HuH-7.5 (cell line): ENCODE results near the gene IFNGR2.
"Not testable (repeated sequence)": the region's sequence is repeated elsewhere in the genome, so short reads cannot be mapped to it uniquely, and the experiment has no call there.

Experiments
- DNase-seq: peaks from one replicate; pipeline ENCODE4 v3.0.0; 2011; ENCODE audit warnings: low spot score

IFNGR2 gene

DNA sequence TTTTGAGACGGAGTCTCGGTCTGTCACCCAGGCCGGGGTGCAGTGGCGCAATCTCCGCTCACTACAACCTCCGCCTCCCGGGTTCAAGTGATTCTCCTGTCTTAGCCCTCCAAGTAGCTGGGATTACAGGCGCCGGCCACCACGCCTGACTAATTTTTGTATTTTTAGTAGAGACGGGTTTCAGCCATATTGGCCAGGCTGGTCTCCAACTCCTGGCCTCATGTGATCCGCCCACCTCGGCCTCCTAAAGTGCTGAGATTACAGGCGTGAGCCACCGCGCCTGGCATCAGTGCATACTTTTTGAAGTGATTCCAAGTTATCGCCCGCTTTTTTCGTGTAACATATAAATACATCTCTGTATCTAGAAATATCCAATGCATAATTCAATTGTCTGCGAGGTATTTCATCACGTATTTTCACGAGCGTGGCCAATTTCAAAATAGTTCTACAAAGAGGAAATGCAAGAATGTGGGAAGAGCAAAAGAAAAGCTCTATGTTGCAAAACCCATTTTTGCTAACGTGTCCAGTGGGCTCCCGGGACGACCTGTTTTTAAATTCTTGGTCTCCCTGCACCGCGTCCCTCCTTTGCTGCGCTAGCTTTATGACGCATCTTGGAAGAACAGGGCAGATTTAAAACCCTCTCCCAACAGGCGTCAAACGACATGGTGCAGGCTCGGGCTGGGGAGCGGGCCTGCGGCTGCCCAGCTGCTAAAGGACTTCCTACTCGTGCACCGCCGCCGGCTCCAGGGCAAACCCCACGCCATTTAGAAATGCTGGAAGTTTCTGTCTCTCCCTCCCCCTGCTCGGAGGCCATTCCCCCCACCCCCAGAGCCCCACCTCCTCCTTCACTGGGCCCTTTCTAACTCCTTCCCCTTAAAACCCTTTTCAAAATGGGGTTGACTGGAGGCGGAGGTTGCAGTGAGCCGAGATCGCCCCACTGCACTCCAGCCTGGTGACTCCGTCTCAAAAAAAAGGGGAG is 923 bp upstream of the IFNGR2 start:
- peak; percentile 16 for DNase-seq

DNA sequence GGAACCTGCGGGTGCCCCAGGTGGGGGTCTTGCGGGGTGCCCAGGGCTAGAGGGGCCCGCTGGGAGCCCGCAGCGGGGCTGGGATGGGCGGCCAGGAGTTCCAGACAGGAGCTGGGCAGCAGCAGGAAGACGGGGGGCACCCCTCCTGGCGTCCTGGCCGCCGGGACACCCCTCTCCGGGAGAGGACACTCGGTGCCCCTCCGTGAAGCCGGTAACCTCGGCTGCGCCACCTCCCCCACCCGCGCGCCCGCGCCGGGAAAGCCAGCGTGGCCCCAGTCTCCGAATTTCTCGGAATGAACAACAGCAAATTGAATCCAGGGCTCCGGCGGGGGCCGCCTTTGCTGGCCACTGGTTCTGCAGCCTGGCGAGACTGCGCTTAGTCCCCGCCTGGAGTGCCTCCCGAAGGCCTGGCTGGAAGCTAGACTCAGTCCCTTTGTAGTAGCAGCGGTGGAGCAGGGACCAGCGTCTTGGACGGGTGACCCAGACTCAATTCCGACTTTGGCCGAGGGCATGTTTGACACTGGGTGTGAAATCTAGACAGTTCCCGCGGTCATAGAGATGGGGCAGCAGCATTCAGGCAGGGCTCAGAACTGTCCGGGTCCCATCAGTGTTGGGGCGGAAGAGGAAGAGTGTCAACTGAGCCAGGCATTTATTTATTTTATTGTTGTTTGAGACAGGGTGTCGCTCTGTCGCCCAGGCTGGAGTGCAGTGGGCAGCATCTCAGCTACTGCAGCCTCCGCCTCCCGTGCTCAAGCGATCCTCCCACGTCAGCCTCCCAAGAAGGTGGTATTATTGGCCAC is 773 bp downstream of the IFNGR2 start:
- peak; percentile 30 for DNase-seq

DNA sequence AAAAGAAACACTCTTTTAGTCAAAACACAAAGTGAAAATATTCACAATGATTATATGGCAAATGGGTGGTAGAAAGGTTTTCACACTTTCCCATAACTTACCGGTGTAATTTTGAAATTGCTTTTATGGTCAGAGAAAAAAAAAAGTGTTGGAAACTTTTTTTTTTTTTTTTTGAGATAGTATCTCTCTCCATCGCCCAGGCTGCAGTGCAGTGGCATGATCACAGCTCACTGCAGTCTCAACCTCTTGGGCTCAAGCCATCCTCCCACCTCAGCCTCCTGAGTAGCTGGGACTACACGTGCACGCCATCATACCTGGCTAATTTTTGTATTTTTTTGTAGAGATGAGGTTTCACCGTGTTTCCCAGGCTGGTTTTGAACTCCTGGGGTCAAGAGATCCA is 3.3 kb downstream of the IFNGR2 start:
- no peak for DNase-seq

DNA sequence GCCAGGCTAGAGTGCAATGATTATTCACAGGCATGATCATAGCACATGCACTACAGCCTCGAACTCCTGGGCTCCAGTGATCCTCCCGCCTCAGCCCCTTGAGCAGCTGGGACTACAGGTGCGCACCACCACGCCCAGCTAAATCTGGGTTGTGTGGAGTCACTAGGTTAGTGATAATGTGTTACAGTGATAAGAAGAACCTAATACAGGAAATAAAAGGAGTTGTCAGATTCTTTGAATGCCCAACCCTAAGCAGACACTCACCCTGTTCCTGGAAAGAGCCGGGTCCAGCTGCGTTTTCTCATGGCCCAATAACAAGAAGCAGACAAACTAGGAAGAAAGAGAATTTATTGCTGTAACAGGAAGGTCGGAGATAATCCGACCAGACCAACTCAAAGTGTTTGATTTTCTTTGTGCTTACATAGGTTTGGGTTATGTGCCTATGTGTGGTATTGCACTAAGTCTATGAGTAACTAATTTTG is 8.8 kb downstream of the IFNGR2 start:
- DNase-seq: no peak

DNA sequence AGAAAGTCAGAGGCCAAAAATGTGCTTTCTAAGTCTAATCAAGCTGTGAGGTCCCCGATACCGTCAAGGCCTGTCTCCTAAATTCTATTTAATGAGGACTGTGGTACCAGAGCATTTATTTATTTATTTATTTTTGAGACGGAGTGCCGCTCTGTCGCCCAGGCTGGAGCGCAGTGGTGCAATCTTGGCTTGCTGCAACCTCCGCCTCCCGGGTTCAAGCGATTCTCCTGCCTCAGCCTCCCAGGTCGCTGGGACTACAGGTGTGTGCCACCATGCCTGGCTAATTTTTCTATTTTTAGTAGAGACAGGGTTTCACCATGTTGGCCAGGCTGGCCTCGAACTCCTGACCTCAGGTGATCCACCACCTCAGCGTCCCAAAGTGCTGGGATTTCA is 9.2 kb downstream of the IFNGR2 start:
- DNase-seq: not testable (repeated sequence)

DNA sequence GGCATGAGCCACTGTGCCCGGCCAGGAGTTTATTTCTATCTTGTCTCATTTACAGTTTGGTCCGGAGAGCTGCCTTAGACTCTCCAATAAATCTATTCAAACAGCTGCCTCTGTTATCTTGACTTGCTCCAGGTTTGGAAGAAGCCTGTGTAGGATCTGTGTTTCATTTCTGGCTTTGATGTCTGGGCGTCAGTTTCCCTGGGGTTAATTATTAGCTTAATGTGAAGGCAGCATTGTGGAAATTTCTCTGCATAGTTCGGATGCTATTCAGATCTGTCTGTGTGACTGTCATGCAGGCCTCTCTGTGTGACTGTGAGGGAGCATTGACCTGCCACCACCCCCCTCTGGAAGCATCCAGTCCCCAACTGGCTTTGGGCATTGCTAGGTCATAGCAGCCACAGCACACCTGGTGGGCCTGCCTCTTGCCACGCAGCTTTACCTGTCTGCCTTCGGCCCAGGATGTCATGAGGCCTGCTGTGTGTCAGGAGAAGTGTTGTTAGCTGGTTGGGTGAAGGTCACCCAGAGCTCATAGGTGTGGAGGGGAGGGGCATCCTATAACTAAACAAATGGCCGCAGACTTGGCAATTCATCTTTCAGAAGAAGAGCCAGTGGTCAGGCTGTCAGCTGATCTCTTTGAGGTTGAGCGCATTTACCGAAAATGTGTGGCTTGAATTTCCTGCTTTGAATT is 9.8 kb downstream of the IFNGR2 start:
- peak; percentile 30 for DNase-seq

DNA sequence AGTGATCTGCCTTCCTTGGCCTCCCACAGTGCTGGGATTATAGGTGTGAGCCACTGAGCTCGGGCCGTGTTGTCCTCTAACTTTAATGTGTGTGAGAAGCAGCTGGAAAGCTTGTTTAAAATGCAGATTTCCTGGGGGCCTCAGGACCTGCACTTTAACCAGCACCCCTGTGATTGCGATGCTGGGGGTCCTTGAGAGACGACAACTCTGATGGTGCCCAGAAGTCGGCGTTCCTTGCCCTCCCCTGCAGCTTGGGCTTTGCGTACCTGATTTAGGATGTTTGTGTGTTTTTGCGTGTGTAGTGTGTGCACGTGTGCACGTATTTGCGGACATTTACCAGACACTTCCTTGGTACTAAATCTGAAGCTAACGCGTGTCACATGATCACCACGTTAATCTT is 10.9 kb downstream of the IFNGR2 start:
- no peak for DNase-seq

DNA sequence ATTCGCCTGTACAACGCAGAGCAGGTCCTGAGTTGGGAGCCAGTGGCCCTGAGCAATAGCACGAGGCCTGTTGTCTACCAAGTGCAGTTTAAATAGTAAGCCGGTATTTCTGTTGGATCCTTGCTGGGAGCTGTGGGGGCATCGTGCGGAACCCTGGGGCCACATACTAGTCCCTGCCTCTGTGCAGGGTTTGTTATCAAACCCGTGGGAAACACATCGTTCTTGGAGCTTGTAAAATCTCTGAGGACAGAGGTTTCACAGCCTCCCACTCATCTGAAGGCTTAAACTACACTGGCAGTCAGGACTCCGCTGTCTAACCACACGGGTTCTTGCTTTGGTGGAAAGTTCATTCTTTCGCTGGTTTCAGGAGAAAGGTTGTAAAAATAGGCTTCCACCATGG is 11.7 kb downstream of the IFNGR2 start:
- no peak for DNase-seq

DNA sequence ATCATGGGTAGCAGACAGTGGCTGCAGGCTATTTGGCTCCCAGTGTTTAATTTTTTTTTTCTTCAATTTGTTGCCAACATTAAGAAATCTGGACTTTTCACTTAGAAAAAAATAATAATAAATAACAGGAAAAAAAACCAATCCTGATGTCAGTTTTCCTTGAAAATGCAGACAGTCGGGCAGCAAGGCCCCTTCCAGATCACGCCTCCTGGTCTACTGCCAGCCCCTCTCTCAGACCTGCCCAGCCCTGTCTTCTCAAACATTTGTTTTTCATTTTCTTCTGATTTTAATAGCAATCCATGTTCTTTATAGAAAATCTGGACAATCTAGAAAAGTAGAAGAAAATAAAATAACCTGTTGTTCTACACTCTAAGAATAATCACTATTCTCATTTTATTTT is 15.5 kb downstream of the IFNGR2 start:
- no peak for DNase-seq

DNA sequence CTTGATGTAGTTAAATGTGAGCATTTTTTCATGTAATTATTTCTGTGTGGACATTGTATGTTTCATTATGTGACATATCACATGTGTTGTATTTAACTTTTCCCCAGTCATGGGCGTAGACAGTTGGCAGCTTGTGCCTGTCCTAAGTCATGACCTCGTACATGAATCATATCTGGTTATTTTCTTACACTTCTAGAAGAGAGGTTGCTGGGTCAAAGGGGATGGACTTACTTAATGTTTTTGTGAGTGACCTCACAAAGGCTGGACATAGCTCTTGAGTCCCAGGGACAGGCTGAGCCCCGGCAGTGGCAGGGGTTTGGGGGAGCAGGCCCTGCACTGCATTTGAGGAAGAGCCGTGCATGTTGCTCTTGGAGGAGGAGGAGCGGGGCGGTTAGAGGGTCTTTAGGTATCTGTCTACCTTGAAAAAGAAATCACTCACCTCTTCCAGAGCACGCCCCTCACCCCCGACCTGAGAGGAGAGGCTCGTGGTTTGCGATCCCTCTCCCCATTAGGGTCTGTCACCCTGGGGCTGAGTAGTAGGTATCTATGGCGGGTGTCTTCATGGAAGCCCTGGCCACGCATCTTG is 16.4 kb downstream of the IFNGR2 start:
- no peak for DNase-seq

DNA sequence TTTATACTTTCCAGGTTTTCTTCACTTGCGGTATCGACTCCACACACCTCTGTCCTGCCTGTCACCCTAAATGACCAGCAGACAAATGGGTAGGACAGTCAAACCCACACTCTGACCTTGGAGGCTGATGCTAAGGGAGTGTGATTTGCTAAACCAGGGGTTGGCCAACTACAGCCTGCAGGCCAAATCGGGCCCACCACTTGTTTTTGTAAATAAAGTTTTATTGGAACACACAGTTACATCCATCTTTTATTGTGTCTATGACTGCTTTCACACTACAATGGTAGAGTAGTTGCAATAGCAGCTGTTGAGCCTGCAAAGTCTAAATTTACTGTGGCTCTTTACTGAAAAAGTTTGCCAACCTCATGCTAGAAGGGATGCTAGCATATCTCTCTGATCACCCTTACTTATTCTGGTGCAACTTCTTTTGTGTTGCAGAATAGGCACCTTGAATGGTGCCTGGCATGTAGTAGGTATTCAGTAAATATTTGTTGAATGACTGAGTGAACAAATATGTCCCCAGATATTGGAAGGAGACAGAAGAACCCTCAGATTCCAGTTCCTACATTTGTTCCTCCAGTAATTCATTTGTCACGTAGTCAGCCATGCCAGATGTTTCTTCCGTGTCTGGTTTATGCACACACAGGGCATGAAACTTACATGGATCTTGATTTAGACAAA is 18.6 kb downstream of the IFNGR2 start:
- DNase-seq: no peak

DNA sequence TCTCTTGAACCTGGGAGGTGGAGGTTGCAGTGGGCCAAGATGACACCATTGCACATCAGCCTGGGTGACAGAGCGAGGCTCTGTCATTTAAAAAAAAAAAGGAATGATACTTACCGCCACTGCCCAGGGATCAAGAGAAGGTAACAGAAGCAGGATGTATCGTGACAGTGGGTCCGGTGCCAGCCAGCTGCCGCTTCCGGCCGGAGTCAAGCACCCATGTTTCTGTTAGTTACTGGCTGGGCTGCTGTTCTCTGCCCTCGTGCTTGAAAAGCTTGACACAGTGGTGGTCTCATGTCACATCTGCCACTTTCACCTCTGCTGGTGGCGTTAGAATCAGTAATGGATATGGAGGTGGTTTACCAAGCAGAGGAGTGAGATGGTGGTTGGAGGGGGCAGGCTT is 21.0 kb downstream of the IFNGR2 start:
- DNase-seq: no peak

DNA sequence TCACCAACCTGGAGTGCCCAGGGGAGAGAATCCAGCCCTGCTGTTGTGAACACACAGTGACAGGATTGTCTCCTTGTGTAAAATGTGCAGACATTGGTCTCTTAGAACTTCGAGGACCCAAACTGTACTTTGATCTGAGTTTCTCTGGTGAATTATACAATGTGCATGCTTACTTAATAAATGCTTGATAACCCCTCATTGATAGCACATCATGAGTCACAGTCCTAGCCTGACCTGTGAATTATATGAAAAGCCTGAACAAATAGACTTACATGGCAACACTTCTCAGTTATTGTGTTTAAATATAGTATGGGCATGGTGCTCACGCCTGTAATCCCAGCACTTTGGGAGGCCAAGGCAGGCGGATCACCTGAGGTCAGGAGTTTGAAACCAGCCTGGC is 22.6 kb downstream of the IFNGR2 start:
- DNase-seq: no peak

DNA sequence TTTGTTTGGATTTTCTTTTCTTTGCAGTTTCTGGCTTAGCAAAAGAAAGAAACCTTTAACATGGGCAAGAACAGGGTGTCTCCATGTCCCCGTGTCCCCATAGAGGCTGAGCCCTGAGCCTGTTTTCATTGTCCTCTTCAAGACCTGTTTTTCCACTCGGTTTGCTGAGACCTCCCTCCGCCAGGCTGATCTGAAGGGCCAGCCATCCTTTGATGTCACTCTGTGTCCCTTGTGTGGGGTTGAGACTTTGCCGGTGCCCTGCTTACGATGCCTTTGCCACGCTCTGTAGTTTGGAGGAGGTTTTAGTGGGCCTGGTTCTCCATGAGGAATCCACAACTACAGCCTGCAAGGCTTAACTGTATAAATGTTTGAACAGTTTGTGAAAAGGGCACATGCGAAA is 23.8 kb downstream of the IFNGR2 start:
- no peak for DNase-seq

DNA sequence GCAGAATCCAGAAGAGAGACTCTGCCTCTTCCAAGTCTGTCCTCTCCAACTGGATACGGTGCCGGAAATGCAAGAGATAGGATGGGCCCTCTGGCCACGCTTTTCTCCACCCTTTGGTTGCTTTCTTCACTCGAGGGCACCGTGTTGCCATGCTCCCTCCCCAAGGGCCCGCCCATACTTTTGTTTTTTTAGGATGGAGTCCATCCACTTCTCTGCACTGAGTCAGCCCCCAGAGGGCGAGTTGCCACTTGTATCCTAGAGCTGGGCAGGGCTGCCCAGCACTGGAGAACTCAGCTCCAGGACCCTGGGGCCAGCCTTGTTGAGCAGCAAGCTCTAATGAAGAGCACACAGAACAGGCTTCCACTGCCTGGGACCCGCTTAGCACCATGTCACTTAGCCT is 25.5 kb downstream of the IFNGR2 start:
- no peak for DNase-seq

DNA sequence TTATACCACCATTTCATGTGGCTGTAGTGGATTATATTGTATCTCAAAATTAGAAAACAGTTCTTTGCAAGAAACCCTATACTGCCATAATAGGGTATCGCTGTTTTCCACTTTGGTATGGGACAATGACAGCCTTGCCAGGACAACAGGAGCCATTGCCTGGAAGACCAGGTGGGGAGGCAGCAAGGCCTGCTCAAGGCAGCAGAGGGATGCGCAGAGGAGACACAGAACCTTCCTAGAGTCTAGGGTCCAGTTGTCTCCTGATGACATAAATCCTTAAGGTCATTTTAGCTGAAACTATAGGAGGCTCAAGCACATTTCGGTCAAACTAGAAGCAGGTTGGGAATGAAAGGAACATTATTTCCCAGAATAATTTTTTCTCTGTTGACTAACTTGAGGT is 27.6 kb downstream of the IFNGR2 start:
- no peak for DNase-seq

DNA sequence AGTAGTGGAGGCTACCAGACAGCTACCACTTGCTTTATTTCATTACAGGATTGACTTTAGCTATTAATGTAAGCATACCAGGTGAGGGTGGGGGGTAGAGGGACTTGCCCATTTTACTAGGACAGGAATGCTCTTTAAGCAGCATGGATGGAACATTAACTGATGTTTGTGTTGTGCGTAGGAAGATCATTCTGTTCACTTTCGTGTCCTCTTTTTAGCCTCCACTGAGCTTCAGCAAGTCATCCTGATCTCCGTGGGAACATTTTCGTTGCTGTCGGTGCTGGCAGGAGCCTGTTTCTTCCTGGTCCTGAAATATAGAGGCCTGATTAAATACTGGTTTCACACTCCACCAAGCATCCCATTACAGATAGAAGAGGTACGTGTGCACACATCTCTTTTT is 29.3 kb downstream of the IFNGR2 start:
- DNase-seq: no peak

DNA sequence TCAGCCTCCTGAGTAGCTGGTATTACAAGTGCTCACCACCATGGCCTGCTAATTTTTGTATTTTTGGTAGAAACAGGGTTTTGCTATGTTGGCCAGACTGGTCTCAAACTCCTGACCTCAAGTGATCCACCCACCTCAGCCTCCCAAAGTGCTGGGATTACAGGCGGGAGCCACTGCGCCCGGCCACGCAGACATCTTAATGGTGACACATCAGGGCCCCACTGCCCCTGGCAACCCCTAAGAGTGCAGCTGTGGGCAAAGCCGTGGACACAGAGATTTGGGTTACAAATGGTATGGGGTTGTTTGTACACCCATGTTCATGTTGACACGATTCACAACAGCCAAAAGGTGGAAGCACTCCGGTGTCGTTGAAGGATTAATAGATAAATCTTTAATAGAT is 29.8 kb downstream of the IFNGR2 start:
- DNase-seq: no peak

DNA sequence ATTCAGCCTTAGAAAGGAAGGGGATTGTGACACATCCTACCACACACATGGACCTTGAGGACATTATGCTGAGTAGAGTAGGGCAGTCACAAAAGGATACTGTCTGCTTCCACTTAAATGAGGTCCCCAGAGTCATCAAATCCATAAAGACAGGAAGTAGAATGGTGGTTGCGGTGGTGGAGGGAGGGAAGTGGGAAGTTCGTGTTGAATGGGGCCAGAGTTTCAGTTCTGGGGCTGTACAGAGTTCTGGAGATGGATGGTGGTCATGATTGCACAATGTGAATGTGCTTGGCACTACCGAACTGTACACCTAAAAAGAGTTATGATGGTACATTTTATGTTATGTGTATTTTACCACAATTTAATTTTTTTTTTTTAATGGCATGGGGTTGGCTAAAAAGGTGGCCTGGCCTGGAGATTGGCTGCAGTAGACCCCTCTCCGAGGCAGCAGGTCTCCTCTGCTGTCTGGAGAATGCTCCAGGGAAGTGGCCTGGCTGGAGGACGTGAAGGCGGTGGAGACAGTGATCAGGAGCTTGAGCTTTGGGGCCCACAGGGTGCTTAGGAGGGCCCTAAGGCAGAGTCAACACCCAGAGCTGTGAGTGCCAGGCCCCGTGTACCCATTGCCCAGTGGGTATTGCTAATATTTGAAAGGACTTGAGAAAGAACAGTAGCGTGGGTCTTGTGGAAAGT is 30.4 kb downstream of the IFNGR2 start:
- DNase-seq: no peak

DNA sequence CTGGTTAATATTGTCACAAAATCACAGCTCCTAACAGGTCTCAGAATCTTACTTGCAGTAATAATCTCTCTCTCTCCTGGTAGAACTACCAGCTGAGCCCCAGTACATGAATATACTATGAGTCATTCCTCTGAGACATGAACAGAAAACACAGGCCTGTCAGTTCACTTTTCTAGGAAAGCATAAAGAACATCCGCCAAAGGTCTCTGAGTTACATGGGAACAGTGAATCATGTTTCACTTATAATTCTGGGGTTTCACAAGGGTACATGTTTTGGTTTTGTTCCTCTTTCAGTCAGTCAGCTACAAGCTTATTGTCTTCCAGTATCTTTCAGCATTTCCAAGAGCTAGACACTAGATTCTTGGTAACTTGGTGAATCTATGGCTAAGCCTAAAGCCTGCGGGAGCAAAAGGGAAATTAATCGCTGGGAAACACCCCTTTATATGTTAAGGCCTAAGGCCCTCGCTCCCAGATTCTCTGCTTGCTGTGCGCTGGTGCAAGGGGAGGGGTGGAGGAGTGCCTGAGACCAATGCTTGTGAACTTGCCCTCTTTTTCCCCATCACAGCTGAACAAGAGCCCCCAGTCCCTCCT is 31.7 kb downstream of the IFNGR2 start:
- DNase-seq: no peak

DNA sequence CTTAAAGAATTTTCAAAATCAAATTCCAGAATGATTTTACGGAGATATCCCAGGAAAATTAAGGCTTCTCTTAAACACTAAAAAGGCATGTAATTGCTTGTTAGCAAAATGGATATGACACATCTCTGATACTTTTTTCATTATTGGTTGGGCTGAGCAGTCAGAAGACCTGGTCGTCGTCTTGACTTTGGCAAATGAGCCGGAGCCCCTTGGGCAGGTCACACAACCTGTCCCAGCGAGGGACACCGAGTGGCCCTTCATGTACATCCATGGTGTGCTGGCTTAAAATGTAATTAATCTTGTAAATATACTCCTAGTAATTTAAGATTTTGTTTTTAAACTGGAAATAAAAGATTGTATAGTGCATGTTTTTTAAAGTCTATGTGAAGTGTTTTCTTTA is 33.9 kb downstream of the IFNGR2 start:
- DNase-seq: no peak
